GM11168 (cell line): Measurements from ENCODE around the gene PTPRG.
"Not testable (repeated sequence)": the region's sequence is repeated elsewhere in the genome, so short reads cannot be mapped to it uniquely, and the experiment has no call there.

Experiments used
- in situ Hi-C: fragments of 300-500 bp; cut with MboI; formaldehyde crosslinking; loops from one replicate; pipeline ENCODE4 v1.12.0; 2022; ENCODE audit warnings: low sequenced_read_pairs; ENCODE audit not compliant: unreplicated experiment

PTPRG gene

DNA sequence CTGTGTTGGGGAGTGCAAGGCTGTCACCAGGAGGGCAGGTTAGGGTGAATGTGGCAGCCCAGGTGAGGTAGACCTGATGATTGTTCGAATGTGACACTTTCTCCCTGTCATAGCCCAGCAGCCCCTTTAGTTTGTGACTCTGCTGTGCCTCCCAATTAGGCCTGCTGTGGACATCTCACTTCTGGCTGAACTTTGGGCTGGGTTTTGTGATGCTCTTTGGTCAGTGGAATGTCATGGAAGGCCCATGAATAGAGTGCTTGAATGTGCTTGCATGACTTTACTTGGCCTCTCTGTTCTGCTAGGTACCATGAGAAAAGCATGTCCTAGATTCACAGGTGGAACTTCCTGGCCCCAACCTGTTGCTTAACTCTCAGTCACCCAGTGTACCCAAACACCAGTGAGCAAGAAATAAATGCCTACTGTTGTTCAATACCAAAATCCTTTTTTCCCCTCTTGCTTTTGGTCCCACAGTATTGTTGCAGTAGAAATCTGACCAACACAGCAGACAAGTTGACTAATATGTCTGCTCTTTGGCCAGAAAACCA is 249.7 kb downstream of the PTPRG start:
- in situ Hi-C loops: no loop called here

DNA sequence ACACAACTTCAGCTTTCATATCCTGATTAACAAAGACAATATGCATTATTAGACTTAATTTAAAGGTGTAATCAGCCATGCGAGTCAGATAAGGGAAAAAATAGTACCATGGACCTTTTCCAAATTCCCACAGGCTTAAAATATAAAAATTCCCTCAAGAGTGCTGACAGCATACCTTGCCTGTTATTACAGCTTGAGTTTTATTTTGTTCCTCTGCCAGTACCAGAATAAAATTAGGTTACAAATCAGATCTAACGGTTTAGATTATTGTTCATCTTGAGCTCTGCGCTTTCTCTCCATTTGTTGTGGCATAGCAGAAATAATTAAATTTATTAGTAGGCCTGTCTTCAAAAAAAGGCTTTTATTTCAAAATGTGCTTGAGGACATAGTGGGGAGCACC is 250.3 kb downstream of the PTPRG start:
- in situ Hi-C loops: no loop called here

DNA sequence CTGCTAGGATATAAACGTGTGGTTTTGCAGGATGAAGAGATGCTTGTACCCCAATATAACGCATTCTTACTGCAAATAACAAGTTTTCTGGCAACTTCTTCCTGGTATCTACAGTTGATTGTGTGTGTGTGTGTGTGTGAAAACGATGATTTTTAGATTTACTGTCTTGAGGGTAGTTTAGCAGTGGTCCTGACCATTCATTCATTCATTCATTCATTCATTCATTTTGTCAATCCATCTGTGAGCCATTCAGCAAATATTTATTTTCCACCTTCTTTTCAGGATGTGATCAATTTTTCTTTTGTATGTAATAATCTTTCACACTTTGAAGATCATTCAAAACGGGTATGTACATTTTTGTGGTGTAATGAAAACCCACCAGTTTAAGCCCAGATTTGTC is 250.7 kb downstream of the PTPRG start:
- in situ Hi-C loops: no loop called here

DNA sequence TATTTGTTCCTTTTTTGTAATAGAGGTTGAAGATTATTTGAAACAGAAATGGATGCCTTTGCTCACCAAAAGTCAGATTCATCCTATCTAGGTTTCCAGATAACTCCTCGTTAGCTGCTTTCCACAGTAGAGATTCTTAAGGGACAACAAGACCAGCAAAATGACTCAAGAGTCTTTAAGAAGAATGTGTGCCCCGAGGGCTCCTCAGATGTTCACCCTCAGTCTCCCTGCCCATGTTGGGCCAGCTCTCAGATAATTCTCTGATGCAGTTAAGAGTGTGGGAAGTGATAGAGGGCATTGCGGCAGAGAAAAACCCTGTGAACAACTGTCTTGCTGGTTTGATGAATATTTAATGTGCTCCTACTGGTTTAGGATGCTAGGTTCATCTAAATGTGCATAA is 251.1 kb downstream of the PTPRG start:
- in situ Hi-C loops: no loop called here

DNA sequence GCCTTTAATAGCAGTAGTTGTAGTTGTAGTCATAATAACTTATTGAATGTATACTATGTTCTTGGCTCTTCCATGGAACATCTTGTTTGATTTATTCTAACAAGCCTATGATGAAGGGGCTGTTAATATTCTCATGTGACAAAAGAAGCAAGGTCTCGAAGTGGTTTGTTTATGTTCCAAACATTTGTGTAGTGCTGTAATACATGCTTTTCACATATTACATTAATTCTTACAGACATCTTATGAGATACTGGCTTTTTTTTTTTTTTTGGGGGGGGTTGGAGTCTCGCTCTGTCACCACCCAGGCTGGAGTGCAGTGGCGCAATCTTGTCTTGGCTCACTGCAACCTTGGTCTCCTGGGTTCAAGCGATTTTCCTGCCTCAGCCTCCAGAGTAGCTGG is 252.3 kb downstream of the PTPRG start:
- in situ Hi-C loops: no loop called here

DNA sequence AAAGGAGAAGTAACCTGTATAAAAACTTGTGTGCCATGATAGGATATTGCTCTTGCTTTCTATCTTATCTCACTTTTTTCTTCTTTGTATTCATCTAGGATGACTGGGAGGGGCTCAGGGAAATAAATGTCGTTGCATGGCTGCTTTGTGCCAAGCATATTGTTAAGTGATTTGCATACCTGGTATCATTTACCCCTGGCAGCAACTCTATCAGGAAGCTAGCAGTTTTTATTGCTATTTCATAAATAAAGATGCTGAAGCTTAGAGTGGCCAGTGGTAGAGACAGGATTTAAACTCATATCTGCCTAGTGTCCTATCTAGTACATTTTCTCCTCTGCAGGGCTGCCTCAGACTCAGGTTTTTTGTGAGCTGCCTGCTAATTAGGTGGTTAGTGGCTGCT is 253.3 kb downstream of the PTPRG start:
- in situ Hi-C loops: no loop called here

DNA sequence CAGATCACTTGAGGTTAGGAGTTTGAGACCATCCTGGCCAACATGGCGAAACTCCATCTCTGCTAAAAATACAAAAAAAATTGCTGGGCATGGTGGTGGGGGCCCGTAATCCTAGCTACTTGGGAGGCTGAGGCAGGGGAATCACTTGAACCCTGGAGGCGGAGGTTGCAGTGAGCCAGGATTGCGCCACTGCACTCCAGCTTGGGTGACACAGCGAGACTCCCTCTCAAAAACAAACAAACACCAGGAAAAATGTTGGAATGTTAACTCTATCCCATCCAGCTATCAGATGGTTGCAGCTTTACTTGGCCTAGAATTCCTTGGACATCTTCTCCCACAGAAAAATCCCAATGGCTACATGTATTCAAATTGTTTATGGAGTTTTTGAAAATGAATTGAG is 254.9 kb downstream of the PTPRG start:
- in situ Hi-C loops: not testable (repeated sequence)

DNA sequence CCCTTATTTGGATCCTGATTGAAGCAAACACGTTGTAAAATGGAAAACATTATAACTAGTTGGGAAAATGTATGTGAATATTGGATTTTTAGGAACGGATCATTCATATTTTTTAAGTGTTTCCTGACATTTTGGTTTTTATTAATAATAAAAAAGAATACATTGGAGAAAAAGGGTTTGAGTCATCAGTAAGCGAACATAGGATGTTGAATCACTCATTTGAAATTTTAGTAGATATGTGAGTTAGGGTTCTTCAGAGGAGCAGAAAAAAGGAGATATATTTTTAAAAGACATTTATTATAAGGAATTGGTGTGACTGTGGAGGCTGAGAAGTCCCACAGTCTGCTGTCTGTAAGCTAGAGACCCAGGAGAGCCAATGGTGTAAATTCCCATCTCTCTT is 258.5 kb downstream of the PTPRG start:
- in situ Hi-C loops: no loop called here

DNA sequence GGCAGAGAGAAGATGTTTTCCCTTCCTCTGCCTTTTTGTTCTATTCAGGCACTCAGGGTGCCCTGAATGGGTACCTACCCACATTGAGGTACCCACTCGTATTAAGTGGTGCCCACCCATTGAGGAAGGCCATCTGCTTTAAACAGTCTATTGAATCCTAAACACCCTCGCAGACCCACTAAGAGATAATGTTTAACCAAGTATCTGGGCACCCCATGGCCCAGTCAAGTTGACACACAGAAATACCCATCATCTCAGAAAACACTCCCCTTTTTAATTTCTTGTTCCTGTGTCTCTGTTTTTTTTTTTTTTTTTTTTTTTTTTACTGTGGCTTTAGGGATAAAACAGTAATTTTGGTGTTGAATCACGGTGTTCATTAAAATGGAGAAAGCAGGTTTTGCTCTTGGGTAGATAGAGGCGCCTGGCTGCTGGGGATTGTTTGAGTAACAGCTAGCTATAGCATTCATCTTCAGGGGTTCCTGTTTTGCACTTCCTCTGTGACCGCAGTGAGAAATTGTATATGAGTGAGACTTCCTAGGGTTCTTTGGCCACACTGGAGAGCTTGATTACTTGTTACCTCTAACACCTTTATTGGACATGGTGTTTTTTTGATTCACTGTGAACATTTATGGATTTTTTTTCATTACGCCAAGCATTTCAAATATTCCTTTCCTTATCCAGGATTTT is 259.1 kb downstream of the PTPRG start:
- in situ Hi-C loops: no loop called here

DNA sequence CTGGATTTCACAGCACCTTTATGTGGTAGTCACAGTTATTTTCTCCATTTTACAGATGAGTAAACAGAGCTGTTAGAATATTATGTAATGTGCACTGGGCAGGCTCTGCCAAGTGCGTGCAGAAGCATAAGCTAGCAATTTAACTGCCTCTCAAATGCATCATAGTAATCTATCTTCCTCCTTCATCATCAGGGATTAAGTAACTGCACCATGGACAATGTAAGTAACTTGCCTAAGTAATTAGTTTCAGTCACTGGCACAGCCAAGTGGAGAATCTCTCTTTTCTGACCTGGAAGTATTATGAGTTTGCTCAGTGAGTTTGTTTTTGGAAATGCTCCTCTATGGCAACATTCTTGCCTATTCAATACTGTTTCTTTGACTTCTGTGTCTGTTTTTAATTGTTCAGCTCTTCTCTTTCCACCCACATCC is 260.5 kb downstream of the PTPRG start:
- in situ Hi-C loops: no loop called here

DNA sequence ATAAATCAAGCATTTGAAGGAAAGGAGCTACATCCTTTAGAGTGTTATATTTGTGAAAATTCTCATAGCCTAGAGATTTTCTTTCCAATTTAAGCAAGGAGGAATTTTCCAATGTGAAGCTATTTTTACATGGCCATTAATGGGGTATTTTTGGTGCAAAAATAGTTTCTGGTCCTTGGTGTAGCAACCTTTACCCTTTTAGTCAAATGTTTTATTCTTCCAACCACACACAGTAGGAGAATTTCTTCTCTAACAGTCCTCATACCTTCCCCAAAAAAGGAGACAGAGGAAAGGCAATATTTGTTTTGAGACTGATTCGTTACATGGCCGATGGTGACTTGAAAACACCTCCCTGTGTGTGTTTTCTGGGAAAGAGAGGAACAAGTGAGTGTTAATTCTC is 261.2 kb downstream of the PTPRG start:
- in situ Hi-C loops: no loop called here

DNA sequence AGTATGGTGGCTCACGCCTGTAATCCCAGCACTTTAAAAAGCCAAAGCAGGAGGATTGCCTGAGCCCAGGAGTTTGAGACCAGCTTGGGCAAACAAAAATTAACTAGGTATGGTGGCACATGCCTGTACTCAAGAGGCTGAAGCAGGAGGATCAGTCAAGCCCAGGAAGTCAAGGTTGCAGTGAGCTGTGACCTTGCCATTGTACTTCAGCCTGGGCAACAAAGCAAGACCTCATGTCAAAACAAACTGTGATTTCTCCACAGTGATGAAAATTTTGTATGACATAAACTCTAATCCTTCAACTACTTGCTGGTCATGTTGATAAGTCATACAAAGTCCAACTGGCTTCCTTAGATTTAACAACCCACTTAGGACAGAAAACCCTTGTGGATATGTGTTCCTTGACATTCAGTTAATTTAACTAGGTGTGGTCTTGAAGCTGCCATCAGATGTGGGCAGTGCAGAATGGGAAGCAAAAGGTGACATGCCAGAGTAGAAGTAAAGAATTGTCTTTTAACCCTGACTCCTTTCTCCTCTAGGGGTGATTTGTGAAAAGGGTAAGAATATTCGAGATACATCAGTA is 263.3 kb downstream of the PTPRG start:
- in situ Hi-C loops: no loop called here

DNA sequence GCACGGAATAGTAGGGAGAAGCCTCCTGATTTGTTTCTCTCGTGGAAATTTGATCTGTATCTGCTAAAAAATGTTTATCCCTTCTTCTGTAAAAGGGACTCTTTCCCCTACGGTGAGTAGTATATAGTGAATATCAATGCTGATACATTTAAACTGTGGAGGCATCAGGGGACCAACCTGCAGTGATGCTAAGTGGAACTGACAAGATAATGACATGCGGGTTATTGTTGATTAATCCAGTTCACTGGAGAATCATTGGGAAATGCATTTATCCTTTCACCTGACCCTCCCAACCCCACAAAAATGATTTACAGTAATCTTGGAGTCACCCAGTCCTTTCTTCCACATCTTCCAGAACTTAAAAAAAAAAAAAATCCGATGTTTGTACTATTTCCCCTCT is 264.8 kb downstream of the PTPRG start:
- in situ Hi-C loops: no loop called here

DNA sequence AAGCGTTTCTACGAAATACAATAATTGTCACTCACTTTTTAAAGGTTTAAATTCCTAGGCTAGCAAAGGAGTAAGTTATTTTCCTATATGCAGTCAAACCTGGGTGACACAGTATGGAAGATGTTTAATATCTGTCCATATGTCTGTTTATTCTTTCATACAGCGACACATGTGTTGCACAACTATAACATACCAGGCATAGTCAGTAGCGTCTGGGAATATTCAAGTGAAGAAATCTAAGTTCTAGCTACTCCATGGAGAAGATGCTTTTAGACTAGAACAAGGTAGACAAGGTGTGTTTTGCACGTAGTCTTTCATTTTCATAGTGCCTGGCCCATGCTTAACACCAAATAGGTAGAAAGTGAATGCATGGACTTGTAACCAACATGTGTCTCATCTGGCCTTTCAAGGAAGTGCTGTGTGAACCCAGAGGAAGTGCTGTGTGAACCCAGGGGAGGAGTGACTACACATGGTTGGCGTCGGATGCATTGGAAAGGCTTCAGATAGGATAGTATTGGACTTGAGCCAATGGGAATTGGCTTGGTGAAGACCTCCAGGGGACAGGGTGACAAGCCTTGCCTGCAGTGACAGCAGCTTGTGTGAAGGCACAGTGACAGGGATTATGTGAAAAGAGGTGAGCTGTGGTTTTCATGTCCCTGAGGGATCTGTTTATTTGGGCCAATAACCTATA is 267.0 kb downstream of the PTPRG start:
- in situ Hi-C loops: no loop called here

DNA sequence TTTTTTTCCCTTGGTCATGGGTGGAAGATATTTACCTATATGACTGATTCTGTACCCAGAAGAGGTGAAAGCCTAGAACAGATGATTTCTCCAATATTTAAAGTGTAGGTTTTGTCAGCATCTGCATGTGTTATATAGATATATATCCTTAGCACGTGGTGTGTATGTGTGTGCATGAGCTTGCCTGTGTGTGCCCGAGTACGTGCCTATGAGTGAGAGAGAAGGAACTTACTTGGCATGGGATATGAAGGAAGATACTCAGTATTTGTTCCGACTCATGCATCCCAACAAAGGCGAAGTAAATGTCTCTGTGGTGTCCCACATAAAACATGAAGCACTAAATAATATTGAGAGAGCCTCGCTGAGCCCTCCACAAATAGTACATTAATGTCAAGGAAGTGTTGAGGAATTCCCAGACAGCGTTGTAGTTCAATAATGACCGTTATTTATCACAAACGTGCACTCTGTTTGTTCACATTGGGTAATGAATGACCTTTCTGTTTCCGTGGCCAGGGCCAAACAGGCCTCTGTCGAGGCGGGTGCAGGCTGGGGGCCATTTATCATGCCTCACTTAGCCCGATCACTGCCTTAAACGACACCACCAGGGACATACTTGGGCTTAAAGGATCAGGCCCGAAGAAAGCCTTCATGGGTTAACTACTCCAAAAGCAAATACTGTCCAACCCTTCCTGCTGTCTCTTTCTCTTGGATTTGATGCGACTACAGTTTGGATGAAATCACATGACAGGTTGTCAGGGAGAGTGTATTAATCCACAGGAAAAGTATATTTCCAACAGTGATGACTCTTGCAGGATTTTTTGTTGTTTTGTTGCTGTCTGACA is 267.7 kb downstream of the PTPRG start:
- in situ Hi-C loops: no loop called here

DNA sequence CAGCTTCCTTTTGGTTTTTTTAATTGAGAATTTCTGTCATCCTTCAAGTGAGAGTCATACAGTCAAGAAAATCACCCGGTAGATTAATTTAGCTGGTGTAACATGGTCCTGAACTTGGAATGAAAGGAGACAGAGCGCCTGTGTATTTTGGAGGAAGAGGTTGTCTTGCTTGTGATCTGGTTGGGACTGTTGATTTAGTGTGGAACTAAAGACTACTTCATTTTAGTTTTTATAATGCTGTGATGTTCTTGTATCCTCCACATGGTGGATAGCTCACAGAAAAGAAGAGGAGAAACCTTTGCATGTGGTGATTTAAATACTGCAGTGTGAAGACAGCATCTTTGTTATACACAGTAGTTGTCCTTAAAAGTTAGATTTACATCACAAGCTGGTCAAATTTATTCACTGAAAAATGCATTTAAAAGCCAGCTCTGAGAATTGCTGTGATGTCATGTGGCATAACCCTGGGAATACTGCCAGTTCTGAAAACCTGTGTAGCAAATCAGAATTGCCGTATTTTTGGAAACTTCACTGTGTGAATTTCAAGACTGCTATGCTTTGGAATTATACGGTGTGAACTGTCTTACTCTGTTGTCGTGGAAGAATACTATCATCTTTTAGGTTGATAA is 268.5 kb downstream of the PTPRG start:
- in situ Hi-C loops: no loop called here

DNA sequence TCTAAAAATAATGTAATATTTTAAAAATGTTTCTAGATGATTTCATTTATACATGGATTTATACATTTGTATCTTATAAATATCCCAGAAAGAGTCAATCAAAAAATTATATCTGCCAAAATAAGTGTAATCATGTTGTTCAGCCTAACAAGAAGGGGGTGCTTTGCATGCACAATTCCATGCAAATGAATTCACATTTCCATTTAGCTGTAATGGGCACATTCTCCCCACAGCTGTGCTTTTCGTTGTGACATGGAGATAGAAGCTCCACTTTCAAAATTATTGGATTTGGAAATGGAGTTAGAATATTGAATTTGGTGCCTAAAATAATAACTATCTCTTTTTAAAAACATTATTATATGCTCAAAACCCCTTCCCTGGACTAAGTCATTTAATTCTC is 270.6 kb downstream of the PTPRG start:
- in situ Hi-C loops: no loop called here

DNA sequence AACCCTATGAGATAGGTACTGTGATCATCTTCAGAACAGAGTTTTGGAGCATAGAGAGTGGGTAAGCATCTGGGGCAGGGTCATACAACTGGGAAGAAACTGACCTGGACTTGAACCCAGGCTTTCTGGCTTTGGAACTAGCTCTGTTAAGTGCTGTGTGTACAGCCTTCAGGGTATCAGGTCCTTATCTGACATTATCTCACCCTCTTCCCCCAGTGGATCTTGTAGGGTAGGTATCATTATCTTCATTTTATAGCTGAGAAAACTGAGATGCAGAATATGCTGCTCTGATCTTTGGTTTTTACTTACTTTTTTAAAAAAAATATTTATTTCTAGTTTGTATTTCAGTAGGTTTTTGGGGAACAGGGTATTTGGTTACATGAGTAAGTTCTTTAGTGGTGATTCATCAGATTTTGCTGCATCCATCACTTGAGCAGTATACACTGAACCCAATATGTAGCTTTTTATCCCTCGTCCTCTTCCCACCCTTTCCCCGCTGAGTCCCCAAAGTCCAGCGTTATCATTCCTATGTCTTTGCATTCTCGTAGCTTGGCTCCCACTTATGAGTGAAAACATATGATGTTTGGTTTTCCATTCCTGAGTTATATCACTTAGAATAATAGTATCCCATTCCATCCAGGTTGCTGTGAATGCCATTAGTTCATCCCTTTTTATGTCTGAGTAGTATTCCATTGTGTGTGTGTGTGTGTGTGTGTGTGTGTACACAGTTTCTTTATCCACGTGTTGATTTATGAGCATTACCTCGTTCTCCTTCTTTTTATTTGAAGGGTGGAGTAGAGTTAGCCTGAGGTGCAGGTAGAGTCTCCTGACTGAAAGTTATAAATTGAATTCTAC is 271.2 kb downstream of the PTPRG start:
- in situ Hi-C loops: no loop called here

DNA sequence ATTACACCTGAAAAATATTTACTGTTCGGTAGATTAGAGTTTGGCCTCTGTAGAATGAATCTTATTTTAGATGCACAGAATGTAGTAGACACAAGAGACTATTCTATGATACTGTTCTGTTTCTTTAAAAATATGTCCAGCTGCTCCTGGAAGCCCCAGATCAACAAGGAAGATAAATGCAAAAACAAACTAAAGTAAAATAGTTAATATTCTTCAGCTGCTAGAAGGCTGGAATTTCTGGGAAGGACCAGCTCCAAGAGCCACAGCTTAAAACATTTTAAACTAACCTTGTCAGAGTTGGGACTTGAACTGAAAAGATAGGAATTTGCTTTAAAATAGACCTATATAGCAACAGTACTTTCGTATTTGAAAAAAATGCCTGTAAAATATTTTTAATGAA is 277.9 kb downstream of the PTPRG start:
- in situ Hi-C loops: no loop called here
